Activated T-helper 1 cell treated with Interleukin-2 at 50 U/mL for 16 hours (primary cell): ENCODE results near the gene BRAP.
"Not testable (repeated sequence)": the region's sequence is repeated elsewhere in the genome, so short reads cannot be mapped to it uniquely, and the experiment has no call there.

Source experiments
- DNase-seq: peaks from one replicate; pipeline ENCODE4 v3.0.0-alpha.2; 2020; ENCODE audit warnings: low read depth

The BRAP gene, protein sequence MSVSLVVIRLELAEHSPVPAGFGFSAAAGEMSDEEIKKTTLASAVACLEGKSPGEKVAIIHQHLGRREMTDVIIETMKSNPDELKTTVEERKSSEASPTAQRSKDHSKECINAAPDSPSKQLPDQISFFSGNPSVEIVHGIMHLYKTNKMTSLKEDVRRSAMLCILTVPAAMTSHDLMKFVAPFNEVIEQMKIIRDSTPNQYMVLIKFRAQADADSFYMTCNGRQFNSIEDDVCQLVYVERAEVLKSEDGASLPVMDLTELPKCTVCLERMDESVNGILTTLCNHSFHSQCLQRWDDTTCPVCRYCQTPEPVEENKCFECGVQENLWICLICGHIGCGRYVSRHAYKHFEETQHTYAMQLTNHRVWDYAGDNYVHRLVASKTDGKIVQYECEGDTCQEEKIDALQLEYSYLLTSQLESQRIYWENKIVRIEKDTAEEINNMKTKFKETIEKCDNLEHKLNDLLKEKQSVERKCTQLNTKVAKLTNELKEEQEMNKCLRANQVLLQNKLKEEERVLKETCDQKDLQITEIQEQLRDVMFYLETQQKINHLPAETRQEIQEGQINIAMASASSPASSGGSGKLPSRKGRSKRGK

DNA sequence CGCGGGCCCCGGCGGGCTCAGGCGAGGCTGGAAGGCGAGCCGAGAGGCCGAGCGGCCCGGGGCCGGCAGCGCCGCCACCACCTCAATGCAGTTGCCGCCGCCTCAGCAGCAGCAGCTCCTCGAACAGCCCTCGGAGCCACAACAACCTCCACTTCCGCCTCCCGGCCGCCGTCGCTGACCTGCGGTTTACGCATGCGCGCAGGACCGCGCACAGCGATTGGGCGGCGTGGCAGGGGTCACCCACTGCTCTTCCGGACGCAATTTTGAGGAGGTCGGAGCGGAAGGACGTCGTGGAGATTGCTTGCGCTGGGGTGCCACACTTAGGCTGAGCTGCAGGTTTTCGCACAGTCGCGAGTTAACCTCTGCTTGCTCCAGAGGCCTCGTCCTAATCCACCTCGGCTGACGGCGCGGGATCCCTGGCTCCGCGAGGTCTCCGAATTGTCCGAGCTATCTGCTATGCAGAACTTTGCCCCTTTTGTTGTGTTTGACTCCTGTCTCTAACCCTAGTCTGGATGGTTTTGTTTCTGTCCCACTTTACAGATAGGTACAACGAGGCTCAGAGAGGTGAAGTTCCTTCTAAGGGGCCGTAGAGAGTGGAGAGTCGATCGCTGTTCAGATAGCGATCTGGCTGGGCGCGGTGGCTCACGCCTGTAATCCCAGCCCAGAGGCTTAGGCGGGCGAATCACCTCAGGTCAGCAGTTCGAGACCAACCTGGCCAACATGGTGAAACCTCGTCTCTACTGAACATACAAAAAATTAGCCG lies at the start of gene BRAP, which contains the start of gene ACAD10:
BRAP (minus strand) TSS at position 146 of the 763 bp plus-strand sequence. CDS start 164 bp downstream, outside the sequence.
ACAD10 (plus strand) TSS at position 243 of the 763 bp plus-strand sequence. CDS start 6,657 bp downstream, outside the sequence.
- peak; percentile 92 for DNase-seq

DNA sequence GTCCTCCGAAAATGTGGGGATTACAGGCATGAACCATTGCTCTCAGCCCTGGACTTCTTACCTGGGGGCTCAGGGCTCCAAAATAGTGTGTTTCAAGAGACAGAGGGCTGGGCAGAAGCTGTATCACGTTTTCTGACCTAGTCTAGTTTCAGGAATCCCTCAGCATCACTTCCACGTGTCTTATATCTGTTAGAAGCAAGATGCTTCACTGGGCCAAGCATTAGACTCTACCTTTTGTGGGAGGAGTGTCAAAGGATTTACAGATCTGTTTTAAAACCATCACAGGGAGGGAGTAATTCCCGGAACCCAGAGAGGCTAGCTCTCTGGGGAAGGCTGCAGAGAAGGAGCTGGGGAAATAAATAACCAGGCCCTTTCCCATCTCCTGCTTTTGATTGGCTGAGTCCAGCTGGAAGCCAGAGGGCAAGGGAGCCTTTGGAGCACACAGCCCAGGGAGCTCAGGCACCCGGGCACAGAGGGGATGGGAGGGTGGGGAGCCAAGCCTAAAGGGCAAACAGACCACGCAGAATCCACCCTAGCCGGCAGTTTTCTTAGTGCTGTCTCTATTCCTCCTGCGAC lies 47.7 kb upstream of the BRAP start:
- DNase-seq, result no peak

DNA sequence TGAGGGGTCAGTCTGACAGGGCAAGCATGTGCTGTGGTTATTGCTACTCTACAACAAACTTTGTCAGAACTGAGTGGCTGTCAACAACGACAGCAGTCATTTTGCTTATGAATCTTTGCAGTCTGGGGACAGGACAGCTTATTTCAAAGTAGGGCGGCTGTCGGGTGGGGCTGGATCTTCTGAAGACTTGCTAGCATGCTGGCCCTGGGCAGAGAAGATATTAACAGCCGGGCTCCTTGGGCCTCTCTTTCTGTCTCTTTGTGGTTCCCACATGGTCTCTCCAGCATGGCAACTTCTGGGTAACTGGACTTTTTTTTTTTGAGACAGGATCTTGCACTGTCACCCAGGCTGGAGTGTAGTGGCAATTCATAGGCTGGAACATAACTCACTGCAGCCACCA lies 47.0 kb upstream of the BRAP start:
- DNase-seq, result no peak

DNA sequence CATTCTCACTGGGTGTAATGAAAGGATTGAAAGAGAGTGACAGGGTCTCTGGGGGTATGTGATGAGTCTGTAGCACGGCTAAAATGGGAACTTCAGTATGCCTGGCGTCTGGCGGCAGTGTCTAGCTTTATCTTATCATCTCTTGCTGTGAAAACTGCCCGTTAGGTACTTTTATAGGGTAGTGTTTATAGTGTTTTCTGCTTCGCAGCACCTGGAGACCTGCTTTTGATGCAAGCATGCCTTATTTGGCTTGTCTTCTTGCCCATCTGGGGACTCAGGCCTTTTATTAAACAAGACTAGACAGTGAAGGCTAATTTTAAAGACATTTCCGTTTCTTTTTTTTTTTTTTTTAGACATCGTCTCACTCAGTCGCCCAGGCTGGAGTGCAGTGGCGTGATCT lies 44.7 kb upstream of the BRAP start:
- DNase-seq, result no peak

DNA sequence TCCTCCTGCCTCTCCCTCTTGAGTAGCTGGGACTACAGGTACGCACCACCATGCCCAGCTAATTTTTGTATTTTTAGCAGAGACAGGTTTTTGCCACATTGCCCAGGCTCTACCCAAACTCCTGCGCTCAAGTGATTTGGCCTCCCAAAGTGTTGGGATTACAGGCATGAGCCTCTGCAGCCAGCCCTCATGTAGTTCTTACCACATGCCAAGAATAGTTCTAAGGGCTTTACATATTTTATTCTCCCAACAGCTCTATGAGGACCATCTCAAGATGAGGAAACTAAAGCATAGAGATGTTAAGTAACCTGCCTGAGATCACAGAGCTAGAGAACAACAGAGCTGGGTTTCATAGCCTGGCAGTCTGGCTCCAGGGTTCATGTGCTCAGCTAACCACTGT lies 43.0 kb upstream of the BRAP start:
- DNase-seq, result no peak

DNA sequence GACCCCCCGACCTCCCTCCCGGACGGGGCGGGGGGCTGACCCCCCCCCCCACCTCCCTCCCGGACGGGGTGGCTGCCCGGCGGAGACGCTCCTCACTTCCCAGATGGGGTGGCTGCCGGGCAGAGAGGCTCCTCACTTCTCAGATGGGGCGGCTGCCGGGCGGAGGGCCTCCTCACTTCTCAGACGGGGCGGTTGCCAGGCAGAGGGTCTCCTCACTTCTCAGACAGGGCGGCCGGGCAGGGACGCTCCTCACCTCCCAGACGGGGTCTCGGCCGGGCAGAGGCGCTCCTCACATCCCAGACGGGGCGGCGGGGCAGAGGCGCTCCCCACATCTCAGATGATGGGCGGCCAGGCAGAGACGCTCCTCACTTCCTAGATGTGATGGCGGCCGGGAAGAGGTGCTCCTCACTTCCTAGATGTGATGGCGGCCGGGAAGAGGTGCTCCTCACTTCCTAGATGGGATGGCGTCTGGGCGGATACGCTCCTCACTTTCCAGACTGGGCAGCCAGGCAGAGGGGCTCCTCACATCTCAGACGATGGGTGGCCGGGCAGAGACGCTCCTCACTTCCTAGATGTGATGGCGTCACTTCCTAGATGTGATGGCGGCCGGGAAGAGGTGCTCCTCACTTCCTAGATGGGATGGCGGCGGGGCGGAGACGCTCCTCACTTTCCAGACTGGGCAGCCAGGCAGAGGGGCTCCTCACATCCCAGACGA lies 38.0 kb upstream of the BRAP start:
- DNase-seq, result not testable (repeated sequence)

DNA sequence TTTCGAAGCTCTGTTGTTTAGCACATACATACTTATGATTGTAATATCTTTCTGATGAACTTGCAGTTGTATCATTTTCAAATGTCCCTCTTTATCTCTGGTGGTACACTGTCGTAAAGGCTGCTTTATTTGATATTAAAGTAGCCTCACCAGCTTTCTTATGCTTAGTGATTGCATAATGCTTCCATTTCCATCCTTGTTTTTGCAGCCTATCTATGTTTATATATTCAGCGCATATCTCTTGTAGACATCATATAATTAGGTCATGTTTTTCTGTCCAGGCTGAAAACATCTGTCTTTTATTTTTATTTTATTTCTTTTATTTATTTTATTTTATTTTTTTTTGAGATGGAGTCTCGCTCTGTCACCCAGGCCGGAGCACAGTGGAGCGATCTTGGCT lies 34.7 kb upstream of the BRAP start:
- no peak for DNase-seq

DNA sequence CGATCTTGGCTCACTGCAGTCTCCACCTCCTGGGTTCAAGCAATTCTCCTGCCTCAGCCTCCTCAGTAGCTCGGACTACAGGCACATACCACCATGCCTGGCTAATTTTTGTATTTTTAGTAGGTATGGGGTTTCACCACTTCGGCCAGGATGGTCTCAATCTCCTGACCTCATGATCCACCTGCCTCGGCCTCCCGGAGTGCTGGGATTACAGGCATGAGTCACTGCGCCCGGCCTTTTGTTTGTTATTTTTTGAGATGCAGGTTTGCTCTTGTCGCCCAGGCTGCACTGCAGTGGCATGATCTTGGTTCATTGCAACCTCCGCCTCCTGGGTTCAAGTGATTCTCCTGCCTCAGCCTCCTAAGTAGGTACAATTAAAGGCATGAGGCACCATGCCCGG lies 33.6 kb upstream of the BRAP start:
- DNase-seq, result not testable (repeated sequence)

DNA sequence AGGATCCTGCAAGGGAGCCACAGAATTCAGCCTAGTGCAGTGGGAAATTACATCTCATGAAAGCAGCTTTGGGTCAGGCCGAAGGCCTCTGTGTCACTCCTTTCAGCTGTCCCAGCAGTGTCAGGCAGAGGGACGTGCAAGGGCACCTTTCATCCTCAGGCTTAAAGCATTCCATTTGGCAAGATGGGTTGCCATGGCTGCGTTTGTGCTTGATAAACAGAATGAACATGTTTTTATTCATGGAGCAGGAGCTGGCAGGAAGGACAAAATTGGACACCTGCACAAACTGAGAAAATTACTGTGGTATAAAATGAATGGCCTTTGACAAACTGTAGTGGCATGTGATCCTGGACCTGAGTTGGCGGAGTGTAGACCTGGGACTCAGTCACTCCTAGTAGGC lies 29.5 kb upstream of the BRAP start:
- no peak for DNase-seq

DNA sequence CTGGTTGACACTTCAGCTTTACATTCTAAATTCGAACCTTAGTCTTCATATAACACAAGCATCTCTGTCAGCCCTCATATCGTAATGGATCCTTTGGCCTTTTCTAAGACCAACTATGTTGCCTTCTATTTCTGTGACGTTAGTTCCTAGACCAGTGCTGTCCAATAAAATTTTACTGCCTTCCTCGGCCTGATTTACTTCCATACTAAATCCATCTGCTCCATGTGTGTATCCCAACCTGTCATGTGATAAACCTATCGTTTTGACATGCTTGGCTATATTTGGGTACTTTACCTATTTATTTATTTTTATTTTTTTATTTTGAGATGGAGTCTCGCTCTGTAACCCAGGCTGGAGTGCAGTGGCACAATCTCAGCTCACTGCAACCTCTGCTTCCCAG lies 20.4 kb upstream of the BRAP start:
- no peak for DNase-seq

DNA sequence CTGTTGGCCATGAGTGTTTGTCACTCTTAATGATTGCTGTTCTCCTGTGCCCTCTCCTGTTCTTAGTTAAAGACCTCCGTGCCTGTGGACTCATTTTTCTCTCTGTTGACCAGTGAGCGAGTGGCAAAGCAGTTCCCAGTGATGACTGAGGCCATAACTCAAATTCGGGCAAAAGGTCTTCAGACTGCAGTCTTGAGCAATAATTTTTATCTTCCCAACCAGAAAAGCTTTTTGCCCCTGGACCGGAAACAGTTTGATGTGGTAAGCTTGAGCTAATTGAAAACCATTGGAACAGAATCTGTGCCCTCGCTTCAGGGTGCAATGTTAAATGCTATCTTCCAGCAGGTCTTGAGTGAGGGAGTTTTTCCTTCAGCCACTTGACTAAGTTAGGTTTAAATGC lies 19.9 kb upstream of the BRAP start:
- DNase-seq, result no peak

DNA sequence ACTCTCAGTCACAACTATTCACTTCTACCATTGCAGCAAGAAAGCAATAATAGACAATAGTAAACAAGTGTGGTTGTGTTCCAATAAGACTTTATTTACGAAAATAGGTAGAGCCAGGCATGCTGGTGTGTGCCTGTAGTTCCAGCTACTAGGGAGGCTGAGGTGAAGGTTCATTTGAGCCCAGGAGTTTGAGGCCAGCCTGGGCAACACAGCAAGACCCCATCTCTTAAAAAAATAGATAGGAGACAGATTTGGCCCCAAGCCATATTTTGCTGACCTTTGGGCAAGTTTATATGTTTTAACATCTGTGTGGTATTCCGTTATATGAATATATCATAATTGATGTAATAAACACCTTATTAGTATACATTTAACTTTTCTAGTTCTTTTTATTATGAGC lies 14.2 kb upstream of the BRAP start:
- no peak for DNase-seq

DNA sequence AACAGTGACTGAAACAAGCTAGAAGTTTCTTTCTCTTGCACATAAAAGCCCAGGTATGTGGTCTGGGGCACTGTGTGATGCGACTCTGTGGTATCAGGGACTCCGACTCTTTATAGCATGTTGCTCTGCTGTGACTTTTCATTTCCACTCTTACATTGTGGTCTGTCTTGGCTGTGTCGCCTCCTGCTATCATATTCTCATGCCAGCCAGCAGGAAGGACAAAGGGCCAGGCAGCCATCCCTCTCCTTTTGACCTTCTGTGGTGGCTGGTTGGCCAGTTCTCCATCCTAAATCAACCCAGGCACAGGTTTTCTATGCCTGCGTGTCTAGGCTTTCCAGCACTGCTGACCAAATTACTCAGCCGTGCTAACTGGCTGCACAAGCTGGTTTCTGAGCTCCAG lies 8.1 kb upstream of the BRAP start:
- no peak for DNase-seq

DNA sequence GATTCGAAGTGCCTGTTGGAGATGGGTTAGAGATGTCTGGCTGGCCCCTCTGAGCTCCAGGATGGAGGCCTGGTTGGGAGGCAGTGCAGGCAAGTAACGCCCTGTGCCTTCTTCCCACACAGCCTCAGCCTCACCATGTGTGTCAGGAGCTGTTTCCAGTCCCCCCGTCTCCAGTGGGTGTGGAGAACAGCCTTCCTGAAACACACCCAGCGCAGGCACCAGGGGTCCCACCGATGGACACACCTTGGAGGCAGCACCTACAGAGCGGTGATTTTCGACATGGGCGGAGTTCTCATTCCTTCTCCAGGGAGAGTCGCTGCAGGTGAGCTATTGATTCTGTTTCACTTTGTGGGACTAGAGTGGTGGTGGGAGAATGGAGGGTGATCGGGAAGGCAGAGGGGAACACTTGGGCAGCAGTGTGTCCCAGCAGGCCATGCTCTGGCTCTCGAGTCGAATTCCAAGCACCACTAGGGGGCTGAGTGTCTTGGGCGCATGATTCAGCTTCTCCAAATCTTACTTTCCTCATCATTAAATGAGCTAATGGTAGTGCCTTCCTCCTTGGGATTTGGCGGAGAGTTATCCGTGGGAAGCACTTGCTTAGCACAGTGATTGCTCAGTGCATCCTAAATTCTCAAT lies 6.9 kb upstream of the BRAP start:
- no peak for DNase-seq

DNA sequence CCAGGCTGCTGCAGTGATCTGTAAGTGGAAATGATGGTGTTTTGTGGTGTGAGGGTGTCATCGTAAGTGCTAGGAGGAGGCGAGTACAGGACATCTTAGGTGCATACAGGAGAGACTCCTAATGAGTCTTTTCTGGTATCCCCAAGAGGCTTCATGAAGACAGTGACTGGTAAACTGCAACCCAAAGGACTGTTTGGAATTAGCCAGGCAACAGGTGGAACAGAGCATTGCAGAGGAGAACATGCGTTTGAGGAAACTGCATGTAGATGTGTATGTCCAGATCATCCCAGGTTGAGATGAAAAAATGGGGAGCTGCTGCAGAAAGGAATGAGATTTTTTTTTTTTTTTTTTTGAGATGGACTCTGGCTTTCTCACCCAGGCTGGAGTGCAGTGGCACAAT lies 5.5 kb upstream of the BRAP start:
- DNase-seq, result no peak

DNA sequence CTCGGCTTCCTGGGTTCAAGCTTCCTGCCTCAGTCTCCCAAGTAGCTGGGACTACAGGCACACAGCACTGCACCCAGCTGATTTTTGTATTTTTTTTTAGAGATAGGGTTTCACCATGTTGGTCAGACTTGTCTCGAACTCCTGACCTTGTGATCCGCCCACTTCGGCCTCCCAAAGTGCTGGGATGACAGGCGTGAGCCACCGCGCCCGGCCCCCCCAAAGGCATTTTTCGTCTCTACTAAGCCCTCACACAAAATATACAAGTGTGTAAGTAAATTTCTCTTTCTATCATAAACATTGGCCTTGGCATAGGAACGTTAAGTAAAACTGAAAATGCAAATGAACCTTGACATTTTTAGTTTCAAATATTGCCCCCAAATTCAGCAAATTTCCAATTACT lies 2.2 kb upstream of the BRAP start:
- DNase-seq, result no peak

DNA sequence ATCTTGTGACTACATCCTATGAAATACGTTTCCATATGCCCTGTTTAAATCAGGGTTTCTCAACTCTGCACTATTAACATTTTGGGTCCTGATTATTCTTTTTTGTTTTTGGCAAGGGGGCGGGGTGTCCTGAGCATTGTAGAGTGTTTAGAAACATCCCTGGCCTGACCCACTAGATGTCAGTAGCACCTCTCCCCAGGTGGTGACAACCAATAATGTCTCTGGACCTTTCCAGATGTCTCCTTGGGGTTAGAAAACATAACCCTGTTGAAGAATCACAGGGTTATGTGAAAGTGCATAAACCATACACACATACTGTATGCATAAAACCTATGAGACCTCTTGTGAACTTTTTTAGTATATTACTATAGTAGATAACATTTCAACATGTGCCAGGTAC lies 1.5 kb upstream of the BRAP start:
- no peak for DNase-seq

DNA sequence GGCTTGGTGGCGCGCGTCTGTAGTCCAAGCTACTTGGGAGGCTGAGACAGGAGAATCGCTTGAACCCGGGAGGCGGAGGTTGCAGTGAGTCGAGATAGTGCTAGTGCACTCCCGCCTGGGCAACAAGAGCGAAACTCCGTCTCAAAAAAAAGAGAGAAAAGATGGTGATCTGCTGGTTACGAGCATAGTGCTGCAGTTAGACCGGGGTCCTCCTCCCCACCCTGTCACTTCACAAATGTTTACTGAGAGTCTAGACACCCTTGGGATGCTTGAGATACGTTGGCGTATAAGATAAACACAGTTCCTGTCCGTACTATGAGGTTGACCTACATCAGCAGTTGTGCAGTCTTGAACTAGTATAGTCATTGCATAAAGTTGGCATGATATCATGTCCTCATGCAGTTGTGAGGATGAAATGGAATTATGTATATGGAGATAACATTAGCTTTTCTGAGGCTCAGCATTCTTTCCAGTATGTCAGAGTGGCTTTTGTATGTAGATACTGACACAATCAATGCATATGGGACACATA lies 884 bp upstream of the BRAP start:
- DNase-seq, result no peak

DNA sequence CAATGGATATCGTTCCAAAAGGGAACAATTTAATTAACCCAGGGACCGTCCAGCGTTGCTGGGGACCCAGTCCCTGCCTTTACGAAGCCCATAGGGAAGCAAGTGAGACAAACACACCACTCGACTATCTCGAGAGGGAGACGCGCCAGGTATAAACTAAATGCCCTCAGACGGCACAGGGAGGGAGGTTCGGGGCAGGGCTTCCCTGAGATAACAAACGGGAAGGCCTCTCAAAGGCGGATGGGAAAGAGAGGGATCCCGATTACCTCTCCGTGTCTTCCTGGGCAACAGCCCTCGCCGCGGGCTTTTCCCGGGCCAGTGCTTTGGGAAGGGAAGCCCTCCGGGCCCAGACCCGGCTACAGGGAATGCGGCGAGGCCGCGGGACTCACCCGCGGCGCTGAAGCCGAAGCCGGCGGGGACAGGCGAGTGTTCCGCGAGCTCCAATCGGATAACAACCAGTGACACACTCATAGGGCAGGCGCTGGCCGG lies 390 bp downstream of the BRAP start:
- DNase-seq, result peak; percentile 3

DNA sequence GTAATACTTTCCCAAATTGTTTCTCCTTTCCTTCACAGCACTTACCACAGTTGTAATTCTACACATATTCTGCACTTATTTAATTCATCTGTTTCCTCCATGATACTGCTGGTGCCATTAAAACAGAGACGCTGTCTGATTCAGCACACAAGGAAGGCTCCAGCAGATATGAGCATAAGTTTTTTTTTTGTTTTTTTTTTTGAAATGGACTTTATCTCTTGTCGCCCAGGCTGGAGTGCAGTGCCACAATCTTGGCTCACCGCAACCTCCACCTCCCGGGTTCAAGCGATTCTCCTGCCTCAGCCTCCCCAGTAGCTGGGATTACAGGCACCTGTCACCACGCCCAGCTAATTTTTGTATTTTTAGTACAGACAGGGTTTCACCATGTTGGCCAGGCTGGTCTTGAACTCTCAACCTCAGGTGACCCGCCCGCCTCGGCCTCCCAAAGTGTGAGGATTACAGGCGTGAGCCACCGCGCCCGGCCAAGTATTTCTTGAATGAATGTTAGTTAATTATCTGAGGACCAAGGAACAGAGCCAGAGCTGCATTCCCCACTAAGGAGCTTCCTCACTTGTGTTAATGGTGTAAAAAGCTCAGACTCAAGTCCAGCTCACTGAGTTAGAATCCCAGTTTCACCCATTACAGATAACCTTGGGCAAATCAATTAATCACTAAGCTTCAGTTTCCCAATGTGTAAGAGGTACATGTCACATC lies 1.1 kb downstream of the BRAP start:
- DNase-seq, result not testable (repeated sequence)
